GM12878 (cell line): Measurements from ENCODE around the gene UNC13D. TPM values are rescaled to one million over a fixed set of nuclear protein-coding genes. Genes with fewer than 3 reads are reported as not detected.

ENCODE experiments used
- ASH2L ChIP-seq: fragments of 300-600, 200-600 bp; sonication (generic); IDR thresholded peaks from 2 replicates; pipeline ENCODE4 v1.6.1; 2017; ENCODE audit warnings: low read depth, mild to moderate bottlenecking, borderline replicate concordance
- CEBPB ChIP-seq, 2 experiments: fragments of 150-350 bp in 1 of 2; IDR thresholded peaks; 2 replicates each; pipeline ENCODE4 v1.6.1; 2012 to 2014; ENCODE audit warnings: low read depth in 2 of 2, low read length in 2 of 2, borderline replicate concordance in 1 of 2, inconsistent platforms in 1 of 2
- CHD1 ChIP-seq: IDR thresholded peaks from 2 replicates; pipeline ENCODE4 v1.6.1; 2012; ENCODE audit warnings: low read depth, low read length, improper control_type of control experiment
- CREB1 ChIP-seq: IDR thresholded peaks from 2 replicates; pipeline ENCODE4 v1.6.1; 2012; ENCODE audit warnings: low read depth, mild to moderate bottlenecking, inconsistent platforms
- CREM ChIP-seq: IDR thresholded peaks from 2 replicates; pipeline ENCODE4 v1.6.1; 2014; ENCODE audit warnings: antibody characterized with exemption, low read depth
- CUX1 ChIP-seq: IDR thresholded peaks from 2 replicates; pipeline ENCODE4 v1.6.1; 2012; ENCODE audit warnings: improper control_type of control experiment, low read depth, low read length; ENCODE audit not compliant: insufficient replicate concordance
- DPF2 ChIP-seq: fragments of 450-650 bp; IDR thresholded peaks from 2 replicates; pipeline ENCODE4 v1.6.1; 2017; ENCODE audit warnings: mild to moderate bottlenecking
- FOXM1 ChIP-seq: IDR thresholded peaks from 2 replicates; pipeline ENCODE4 v1.6.1; 2012; ENCODE audit warnings: low read depth, mild to moderate bottlenecking, inconsistent platforms, low read length, moderate library complexity
- GABPA ChIP-seq: IDR thresholded peaks from 2 replicates; pipeline ENCODE4 v1.6.1; 2014; ENCODE audit warnings: antibody characterized with exemption, low read depth, mild to moderate bottlenecking, inconsistent platforms
- HDAC2 ChIP-seq: fragments of 200-600 bp; sonication (generic); IDR thresholded peaks from 2 replicates; pipeline ENCODE4 v1.6.1; 2017
- IKZF1 ChIP-seq: fragments of 450-650 bp; conservative IDR thresholded peaks from 2 replicates; pipeline ENCODE4 v1.6.1; 2017; ENCODE audit warnings: antibody characterized with exemption, mild to moderate bottlenecking
- KAT2A ChIP-seq: conservative IDR thresholded peaks from 2 replicates; pipeline ENCODE4 v1.6.1; 2011; ENCODE audit warnings: low read depth, low read length; ENCODE audit not compliant: control insufficient read depth
- MTA3 ChIP-seq: IDR thresholded peaks from 2 replicates; pipeline ENCODE4 v1.6.1; 2012; ENCODE audit warnings: low read length, inconsistent platforms, borderline replicate concordance
- MYB ChIP-seq: fragments of 150-350 bp; IDR thresholded peaks from 2 replicates; pipeline ENCODE4 v1.6.1; 2014; ENCODE audit warnings: mild to moderate bottlenecking, low read depth, low read length, borderline replicate concordance
- NFXL1 ChIP-seq: fragments of 450-650 bp; IDR thresholded peaks from 2 replicates; pipeline ENCODE4 v1.6.1; 2017; ENCODE audit warnings: antibody characterized with exemption, mild to moderate bottlenecking, borderline replicate concordance
- PML ChIP-seq: IDR thresholded peaks from 2 replicates; pipeline ENCODE4 v1.6.1; 2012; ENCODE audit warnings: low read length, inconsistent platforms
- POLR2A ChIP-seq: IDR thresholded peaks from 2 replicates; pipeline ENCODE4 v1.6.1; 2011; ENCODE audit warnings: low read depth, mild to moderate bottlenecking, low read length
- RBBP5 ChIP-seq: fragments of 200-600 bp; sonication (generic); conservative IDR thresholded peaks from 2 replicates; pipeline ENCODE4 v1.6.1; 2016
- REST ChIP-seq: IDR thresholded peaks from 2 replicates; pipeline ENCODE4 v1.6.1; 2012; ENCODE audit warnings: mild to moderate bottlenecking, low read depth, low read length
- SMC3 ChIP-seq: IDR thresholded peaks from 2 replicates; pipeline ENCODE4 v1.6.1; 2011; ENCODE audit warnings: low read length, improper control_type of control experiment, borderline replicate concordance
- TARDBP ChIP-seq: IDR thresholded peaks from 2 replicates; pipeline ENCODE4 v1.6.1; 2016; ENCODE audit warnings: borderline replicate concordance
- WRNIP1 ChIP-seq: IDR thresholded peaks from 2 replicates; pipeline ENCODE4 v1.6.1; 2011; ENCODE audit warnings: low read depth, low read length, improper control_type of control experiment, borderline replicate concordance
- YBX1 ChIP-seq: fragments of 450-650 bp; IDR thresholded peaks from 2 replicates; pipeline ENCODE4 v1.6.1; 2016; ENCODE audit warnings: antibody characterized with exemption
- ZNF622 ChIP-seq: fragments of 450-650 bp; IDR thresholded peaks from 2 replicates; pipeline ENCODE4 v1.6.1; 2017; ENCODE audit warnings: mild to moderate bottlenecking, inconsistent platforms
- polyA plus RNA-seq, 11 experiments: library from polyadenylated mRNA; depleted of rRNA in 4 of 11; unstranded in 6 of 11; stranded (reverse) in 5 of 11; fragments of >200 nt; fragmentation: Nextera tagmentation in 4 of 11; fragmentation: Illumina TruSeq in 1 of 11; extraction: Ambion mirVana in 4 of 11; extraction: Trizol in 1 of 11; gene quantifications; 1 replicate in 1 of 11; 2 replicates in 10 of 11; pipeline versions ENCODE4 v1.2.1 to v1.2.3, GENCODE V29; 2011 to 2016; ENCODE audit warnings: inconsistent platforms in 2 of 11, missing spikeins in 2 of 11, low read depth in 1 of 11
- total RNA-seq, 4 experiments: library from RNA; depleted of rRNA in 3 of 4; stranded (reverse); fragments of >200 nt in 3 of 4; fragmentation: Illumina TruSeq in 1 of 4; extraction: Trizol in 1 of 4; gene quantifications; 2 replicates each; pipeline versions ENCODE4 v1.2.1 to v1.2.3, GENCODE V29; 2013 to 2021

The UNC13D gene
- total and polyA plus RNA-seq, 10 of the 15 experiments (the other 5 are each of a cell fraction or from before 2014, with no cell fraction given): 0.32 to 63.9 (median 25.2) TPM

GRCh38 chr17:75855310-75856061, 11.3 kb upstream of the UNC13D start, which contains the start of gene WBP2 (continued):
- TF ChIP-seq CHD1 (no peak), HDAC2 (no peak), REST (no peak), POLR2A (peak; percentile 98), ZNF622 (no peak), MTA3 (no peak), PML (peak; percentile 86), WRNIP1 (no peak), NFXL1 (no peak), YBX1 (no peak), ASH2L (no peak), CREM (peak; percentile 92), TARDBP (peak; percentile 96), FOXM1 (no peak), RBBP5 (no peak), KAT2A (no peak), GABPA (peak; percentile 75; the same call in 1 of the 2 replicates), CEBPB (IDR thresholded peaks at IDR 0.05; ENCODE audit: borderline replicate concordance in 1 of 2, low read depth in 2 of 2, low read length in 2 of 2) (no peak), IKZF1 (peak; percentile 93), CREB1 (peak; percentile 82), SMC3 (peak; percentile 30; the same call in 1 of the 2 replicates), MYB (no peak), CUX1 (peak; percentile 12), DPF2 (peak; percentile 80)
